Cardiac fibroblast (primary cell): ENCODE measurements around the gene PPP2R2C.

Experiments used
- DNase-seq, 2 donors: peaks; one replicate each; pipeline versions ENCODE4 v3.0.0 to v3.0.0-alpha.2; 2010; ENCODE audit warnings: low read depth in 2 of 2
- H3K4me3 ChIP-seq, 2 donors: replicated peaks in 1 of 2; 1 replicate in 1 of 2; 2 replicates in 1 of 2; pipeline ENCODE4 v1.5.1; 2011; ENCODE audit warnings: low read depth in 2 of 2, low read length in 2 of 2, mild to moderate bottlenecking in 2 of 2, moderate library complexity in 1 of 2
- TF ChIP-seq, protein P1 (sequence below): IDR thresholded peaks from one replicate; pipeline ENCODE4 v1.5.1; 2011; ENCODE audit warnings: low read depth, mild to moderate bottlenecking, low read length, inconsistent platforms

PPP2R2C gene

GRCh38 chr4:6320663-6321062 lies 151.8 kb downstream of the PPP2R2C start:
- H3K4me3 ChIP-seq, result no peak overlapping the region
- DNase-seq, result no peak
- TF ChIP-seq, protein P1, sequence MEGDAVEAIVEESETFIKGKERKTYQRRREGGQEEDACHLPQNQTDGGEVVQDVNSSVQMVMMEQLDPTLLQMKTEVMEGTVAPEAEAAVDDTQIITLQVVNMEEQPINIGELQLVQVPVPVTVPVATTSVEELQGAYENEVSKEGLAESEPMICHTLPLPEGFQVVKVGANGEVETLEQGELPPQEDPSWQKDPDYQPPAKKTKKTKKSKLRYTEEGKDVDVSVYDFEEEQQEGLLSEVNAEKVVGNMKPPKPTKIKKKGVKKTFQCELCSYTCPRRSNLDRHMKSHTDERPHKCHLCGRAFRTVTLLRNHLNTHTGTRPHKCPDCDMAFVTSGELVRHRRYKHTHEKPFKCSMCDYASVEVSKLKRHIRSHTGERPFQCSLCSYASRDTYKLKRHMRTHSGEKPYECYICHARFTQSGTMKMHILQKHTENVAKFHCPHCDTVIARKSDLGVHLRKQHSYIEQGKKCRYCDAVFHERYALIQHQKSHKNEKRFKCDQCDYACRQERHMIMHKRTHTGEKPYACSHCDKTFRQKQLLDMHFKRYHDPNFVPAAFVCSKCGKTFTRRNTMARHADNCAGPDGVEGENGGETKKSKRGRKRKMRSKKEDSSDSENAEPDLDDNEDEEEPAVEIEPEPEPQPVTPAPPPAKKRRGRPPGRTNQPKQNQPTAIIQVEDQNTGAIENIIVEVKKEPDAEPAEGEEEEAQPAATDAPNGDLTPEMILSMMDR, result no peak

DNA sequence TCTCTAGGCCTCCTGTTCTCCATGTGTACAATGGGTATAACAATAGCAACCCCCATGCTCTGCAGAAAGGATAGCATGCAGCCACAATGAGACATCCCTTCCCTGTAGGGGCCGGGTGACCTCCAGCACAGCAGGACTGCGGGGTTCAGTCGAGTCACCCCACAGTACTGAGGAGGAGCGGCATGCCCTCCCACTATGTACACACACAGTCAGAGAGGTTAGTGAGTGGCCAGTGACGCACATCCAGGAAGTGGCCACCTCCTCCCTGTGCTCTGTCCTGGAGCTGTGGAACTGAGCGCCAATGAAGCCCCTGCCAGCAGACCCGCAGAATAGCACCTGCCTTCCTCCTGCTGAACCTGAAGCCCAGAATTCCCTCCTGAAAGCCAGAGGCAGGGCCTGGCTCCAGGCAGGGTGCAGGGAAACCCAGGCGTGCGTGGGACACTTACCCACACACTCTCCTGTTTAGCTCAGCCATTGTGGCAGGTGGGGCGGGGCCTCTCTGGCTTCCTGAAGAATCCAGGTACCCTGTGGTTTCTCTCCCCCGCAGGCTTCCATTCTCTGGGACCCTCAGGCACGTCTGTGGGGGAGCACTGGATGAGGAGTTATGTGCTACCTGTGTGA lies 152.8 kb downstream of the PPP2R2C start:
- TF ChIP-seq, protein P1, result no peak
- H3K4me3 ChIP-seq, result no peak overlapping the region
- DNase-seq, result no peak

DNA sequence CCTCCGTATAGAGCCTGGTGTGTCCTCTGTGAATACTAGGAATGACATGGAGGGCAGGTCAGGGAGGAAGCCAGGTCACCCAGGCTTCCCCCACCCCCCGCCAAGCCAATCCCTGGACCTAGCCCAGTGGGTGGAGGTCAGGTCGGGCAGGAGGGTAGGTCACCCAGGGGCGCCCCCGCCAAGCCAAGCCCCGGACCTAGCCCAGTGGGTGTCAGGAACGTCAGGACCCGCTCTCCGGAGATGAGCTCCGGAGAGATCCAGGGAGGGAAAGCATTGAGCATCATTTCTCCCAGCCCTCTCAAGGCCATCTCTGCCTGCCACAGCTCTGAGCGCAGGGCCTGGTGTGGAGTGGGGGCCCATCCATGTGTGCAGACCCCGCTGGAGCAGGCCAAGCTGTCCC lies 154.2 kb downstream of the PPP2R2C start:
- TF ChIP-seq, protein P1, result no peak
- DNase-seq, result no peak
- H3K4me3 ChIP-seq, result no peak overlapping the region

DNA sequence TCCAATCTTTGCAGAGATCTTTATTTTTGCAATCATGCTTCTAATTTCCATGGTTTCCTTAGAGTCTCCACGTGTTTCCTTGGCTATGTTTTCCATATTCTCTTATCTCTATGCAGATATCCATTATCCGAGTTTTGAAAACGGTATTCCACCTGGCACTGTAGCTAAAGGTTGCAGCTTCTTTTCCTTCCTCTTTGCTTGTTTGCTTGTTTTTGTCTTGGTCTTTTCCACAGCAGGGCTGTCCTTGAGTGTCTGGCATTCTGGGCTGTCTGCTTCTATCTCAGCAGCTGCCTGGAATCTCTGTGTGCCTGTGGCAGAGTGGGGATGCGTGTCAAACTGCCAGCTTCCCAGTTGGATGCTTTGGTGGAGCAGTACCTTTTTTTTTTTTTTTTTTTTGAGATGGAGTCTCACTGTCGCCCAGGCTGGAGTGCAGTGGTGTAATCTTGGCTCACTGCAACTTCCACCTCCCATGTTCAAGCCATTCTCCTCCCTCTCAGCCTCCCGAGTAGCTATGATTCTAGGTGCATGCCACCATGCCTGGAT lies 155.9 kb downstream of the PPP2R2C start:
- no peak for DNase-seq
- TF ChIP-seq, protein P1, result no peak
- H3K4me3 ChIP-seq, result no peak overlapping the region

- no peak for DNase-seq
- H3K4me3 ChIP-seq, result no peak overlapping the region
- TF ChIP-seq, protein P1, result no peak
Measured at GRCh38 chr4:6313216-6313615, 159.2 kb downstream of the PPP2R2C start.

DNA sequence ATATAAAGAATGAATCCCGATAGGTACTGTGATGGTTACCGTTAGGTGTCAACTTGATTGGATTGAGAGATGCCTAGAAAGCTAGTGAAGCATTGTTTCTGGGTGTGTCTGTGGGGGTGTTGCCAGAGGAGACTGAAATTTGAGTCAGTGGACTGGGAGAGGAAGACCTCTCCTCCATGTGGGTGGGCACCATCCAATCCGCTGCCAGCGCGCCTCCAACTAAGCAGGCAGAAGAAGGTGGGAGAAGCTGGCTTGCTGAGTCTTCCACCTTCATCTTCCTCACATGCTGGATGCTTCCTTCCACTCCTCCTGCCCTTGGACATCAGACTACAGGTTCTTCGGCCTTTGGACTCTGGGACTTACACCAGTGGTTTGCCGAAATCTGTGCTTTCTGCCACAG lies 162.6 kb downstream of the PPP2R2C start:
- TF ChIP-seq, protein P1, result no peak
- DNase-seq, result no peak
- H3K4me3 ChIP-seq, result no peak overlapping the region
